Activated CD8-positive, alpha-beta memory T cell treated with anti-CD3 and anti-CD28 coated beads, Interleukin-2, amount 50 U/mL, for 1 hour (primary cell): Measurements from ENCODE around the gene ZFHX2.
"Not testable (repeated sequence)": the region's sequence is repeated elsewhere in the genome, so short reads cannot be mapped to it uniquely, and the experiment has no call there.

ENCODE experiments used
- DNase-seq: peaks from one replicate; pipeline ENCODE4 v3.0.0-alpha.2; 2020; ENCODE audit errors: extremely low read depth

The ZFHX2 gene

DNA sequence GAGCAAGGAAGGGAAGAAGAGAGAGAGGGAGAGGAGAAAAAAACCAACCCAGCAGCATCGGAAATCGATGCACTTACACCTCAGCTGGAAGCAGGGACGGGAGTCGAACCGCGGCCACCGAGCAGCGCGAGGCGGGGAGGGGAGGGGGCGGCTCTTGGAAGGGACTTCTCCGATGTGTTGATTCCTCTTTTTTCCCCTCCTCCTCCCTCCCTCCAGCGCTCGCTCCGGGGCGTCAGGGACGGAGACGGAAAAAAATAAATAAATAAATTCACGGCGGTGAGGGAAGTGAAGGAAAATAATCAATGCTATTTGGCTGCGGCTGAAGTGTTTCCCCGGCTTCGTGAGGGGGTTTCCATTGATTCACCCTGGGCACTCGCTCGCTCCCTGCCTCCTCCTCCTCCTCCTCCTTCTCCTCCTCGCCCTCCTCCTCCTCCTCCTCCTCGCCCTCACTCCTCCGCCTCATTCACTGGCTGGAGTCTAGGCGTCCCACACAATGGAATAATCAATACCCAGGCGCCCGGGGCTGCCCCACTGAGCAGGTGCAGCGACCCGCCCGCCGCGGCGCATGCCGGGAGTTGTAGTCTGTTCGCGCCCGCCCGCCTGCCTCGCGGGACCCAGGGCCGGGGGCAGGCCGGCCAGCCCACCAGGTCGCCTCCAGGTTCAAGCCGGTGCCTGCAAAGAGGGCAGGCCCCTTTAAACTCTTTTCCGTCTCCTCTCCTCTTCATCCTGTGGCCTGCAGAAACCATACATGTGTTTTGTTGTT, at the start of gene ZFHX2:
ZFHX2 (minus strand) TSS at position 500 of the 763 bp plus-strand sequence. CDS start 16,440 bp downstream, outside the sequence.
- peak; percentile 31 for DNase-seq

DNA sequence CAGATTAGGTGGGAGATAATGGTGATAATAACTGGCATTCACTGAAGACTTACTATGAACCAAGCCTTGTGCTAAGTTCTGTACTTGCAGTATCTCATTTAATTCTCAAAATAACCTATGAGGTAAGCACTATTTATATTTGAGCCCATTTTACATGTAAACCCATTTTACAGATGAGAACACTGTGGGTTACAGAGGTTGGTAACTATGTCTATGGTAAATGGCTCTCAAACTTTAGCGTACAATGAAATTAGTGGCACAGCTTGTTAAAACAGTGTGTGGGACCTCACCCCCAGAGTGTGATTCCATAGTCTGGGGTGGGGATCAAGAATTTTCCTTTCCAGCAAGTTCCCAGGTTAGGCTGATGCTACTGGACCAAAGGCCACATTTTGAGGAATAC, 49.2 kb upstream of the ZFHX2 start:
- DNase-seq: no peak

DNA sequence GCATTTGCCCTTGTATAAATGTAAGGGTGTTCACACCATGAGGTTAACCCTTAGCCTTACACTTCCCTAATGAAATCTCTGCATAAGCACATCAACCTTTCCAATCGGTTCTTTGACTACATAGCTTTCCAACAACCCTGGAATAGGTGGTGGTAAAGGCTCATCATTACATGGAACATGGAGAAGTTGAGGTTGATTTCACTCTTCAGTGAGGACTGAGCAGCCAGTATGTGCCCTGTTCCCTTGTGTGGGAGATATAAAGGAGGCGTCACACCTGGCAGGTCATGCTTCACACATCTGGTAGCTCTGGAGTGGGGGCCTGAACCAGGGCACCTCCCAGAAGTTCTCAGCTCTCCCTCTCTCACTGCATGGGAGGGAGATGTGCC, 48.8 kb upstream of the ZFHX2 start:
- DNase-seq: no peak

DNA sequence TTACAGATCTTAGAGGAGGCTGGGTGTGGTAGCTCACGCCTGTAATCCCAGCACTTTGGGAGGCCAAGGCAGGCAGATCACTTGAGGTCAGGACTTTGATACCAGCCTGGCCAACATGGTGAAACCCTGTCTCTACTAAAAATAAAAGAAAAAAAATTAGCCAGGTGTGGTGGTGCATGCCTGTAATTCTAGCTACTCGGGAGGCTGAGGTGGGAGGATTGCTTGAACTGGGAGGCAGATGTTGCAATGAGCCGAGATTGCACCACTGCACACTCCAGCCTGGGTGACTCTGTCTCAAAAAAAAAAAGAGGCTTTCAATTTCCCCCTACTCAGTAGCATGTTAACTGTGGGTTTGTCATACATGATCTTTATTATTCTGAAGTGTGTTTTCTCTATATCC, 42.6 kb upstream of the ZFHX2 start:
- not testable (repeated sequence) for DNase-seq

DNA sequence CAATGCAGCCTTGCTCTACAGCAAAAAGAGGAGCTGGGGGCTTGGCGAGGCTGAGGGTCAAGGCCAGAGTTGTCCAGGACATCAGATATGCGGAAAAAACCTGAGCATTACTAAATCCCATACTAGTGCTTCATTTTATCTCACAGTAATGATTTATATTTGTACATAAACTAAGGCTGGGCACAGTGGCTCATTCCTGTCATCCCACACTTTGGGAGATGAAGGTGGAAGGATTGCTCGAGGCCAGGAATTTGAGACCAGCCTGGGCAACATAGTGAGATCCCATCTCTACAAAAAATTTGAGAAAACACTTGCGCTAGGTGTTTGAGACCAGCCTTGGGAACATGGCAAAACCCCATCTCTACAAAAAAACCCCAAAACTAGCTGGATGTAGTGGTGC, 38.6 kb upstream of the ZFHX2 start:
- no peak for DNase-seq

DNA sequence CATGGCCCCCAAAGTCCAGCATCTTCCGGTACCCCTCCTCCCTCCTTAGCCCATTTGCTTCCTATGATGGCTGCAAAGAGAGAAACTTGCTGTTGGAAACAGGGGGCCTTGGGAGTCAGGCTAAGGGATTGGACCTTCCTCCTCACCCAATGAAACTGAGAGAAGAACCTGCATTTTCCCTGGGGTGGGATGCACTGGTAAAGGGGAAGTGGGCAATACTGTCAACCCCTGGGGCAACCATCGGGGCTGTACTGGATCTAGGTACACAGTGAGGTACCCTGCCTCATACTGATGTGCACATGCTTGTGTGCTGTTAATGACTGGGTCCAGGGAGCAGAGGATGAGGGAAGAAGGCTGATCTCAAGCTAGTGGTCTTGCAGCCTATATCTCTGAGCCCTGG, 38.0 kb upstream of the ZFHX2 start:
- DNase-seq: no peak

DNA sequence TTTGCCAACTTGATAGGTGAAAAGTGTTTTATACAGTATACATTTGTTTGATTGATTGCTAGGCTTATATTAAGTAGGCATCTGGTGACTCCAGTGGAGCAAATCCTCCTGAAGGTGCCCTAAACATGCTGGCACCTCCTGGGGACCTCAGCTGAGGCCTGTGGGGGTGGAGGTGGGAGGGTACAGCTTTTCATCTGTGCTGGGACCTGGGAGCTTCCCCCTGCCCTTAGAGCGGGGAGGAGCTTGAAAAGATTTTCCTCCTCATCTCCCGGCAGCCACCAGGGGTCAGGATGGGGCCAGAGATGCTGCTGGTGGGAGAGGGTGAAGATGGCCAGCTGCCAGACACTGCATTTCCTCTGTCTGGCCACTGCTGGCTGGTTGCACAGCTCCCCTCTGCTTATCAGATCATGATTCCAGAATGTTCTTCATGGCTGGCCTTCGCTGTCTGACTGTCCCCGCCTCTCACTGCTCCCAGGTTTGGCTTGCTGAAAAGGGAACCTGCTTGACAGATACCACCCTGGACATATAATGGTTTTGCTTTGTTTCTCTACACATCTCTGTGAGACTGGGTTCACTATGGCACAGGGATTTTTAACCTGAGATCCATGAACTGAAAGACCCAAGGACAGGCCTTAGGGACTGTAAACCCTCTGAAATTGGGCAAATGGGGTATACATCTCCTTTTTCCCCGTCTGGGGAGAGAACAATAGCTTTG, 37.5 kb upstream of the ZFHX2 start:
- DNase-seq: peak; percentile 55

DNA sequence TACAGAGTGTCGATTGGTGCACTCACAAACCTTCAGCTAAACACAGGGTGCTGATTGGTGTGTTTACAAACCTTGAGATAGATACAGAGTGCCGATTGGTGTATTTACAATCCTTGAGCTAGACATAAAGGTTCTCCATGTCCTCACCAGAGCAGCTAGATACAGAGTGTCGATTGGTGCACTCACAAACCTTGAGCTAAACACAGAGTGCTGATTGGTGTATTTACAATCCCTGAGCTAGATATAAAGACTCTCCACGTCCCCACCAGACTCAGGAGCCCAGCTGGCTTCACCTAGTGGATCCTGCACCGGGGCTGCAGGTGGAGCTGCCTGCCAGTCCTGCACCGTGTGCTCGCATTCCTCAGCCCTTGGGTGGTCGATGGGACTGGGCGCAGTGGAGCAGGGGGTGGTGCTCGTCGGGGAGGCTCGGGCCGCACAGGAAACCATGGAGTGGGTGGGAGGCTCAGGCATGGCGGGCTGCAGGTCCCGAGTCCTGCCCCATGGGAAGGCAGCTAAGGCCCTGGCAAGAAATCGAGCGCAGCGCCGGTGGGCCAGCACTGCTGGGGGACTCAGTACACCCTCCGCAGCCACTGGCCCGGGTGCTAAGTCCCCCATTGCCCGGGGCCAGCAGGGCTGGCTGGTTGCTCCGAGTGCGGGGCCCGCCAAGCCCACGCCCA, 33.1 kb upstream of the ZFHX2 start:
- DNase-seq: not testable (repeated sequence)

DNA sequence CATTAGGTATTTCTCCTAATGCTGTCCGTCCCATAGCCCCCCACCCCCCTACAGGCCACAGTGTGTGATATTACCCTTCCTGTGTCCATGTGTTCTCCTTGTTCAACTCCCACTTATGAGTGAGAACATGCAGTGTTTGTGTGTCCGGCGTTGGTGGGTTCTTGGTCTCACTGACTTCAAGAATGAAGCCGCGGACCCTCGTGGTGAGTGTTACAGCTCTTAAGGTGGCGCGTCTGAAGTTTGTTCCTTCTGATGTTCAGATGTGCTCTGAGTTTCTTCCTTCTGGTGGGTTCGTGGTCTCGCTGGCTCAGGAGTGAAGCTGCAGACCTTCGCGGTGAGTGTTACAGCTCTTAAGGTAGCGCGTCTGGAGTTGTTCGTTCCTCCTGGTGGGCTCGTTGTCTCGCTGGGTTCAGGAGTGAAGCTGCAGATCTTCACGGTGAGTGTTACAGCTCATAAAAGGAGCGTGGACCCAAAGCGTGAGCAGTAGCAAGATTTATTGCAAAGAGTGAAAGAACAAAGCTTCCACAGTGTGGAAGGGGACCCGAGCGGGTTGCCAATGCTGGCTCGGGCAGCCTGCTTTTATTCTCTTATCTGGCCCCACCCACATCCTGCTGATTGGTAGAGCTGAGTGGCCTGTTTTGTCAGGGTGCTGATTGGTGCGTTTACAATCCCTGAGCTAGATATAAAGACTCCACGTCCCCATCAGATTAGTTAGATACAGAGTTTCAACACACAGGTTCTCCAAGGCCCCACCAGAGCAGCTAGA, 32.4 kb upstream of the ZFHX2 start:
- DNase-seq: not testable (repeated sequence)

DNA sequence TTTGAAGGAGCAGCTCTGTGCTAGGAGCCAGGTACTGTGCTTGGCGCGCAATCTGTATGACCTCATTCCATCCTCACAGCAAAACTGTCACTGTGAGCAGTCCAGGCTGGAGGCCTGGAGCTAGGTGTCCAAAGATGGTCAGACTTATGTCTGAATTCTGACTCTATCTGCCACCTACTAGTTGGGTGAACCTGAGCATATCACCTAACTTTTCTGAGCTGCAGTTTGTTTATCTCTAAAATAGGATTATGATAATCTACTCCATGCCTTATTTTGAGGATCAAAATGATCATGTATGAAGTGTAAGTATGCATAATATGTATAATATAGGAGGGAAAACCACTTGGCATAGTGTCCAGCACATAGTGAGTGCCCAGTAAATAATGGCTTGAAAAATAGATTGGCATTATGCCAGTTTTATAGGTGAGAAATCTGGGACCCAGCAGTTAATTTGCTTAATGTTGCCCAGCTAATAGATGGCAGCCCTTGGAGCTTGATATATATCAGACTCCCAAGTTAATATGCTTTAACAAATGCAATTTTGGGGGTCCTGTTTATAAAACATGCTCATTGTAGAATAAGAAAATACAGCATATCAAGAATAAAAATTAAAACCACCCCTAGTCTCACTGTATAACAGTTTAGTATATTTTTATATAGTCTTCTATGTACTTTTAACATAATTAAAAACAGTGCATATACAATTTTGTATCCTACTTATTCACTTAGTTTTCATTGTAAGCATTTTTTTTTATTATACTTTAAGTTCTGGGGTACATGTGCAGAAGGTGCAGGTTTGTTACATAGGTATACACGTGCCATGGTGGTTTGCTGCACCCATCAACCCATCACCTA, 31.6 kb upstream of the ZFHX2 start:
- DNase-seq: no peak

DNA sequence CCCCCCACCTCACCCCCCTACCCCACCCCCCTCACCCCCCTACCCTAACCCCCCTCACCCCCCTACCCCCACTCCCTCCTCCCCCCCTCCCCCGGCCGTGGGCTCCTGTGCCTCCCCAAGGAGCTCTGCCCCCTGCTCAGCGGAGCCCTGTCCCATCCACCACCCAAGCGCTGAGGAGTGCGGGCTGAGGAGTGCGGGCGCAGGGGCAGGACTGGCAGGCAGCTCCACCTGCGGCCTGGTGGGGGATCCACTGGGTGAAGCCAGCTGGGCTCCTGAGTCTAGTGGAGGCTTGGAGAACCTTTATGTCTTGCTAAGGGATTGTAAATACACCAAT, 29.4 kb upstream of the ZFHX2 start:
- no peak for DNase-seq

DNA sequence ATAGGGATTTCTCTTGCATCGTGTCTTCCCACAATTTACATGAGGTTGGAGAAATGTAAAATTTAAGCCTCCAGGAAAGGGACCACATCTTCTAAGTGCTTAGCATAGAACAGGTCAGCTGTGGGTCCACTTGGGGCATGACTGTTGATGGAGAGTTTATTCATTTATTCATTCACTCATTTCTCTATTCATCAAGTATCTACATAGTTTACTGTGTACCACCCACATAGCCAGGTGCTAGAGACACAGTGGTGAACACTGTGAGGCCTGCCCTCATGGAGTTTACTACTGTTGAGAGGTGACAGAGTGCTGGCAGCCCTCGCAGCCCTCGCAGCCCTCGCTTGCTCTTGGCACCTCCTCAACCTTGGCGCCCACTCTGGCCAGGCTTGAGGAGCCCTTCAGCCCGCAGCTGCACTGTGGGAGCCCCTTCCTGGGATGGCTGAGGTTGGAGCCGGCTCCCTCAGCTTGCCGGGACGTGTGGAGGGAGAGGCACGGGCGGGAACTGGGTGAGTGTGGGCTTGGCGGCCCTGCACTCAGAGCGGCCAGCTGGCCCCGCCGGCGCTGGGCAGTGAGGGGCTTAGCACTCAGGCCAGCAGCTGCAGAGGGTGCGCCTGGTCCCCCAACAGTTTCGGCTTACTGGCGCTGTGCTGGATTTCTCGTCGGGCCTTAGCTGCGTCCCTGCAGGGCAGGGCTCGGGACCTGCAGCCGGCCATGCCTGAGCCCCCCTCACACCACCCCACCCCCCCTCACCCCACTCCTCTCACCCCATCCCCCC, 28.8 kb upstream of the ZFHX2 start:
- DNase-seq: no peak

DNA sequence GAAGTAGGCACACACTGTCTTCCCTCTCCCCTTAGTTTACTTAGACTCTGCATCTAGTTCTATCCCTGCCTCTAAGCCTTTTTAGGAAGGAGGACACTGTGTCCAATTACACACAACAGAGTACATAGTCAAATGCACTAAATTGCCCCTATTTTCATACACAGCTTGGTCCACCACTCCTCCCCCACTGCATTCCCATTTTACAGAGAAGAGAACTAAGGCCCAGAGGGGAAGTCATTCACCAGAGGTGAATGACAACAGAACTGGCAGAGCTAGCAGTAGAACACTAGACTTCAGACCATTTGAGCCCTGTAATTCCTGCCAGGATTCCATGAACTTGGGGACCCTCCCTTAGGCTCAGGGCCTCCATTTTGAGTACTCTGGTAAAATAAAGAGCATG, 28.2 kb upstream of the ZFHX2 start:
- no peak for DNase-seq

DNA sequence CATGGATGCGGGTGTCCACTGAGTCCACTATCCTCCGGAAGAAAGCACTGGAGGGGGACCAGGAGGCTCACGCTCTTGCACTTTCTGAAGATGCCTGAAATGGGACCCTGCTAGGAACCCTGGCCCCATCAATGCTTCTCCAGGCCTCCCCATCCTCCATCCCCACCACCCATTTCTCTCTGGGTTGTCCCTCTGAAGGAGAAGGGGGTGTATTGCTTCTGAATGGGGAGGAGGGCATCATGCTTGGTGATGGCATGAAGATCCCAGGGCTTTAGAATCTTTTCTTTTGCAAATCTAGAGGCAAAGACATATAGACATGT, 27.7 kb upstream of the ZFHX2 start:
- DNase-seq: no peak

DNA sequence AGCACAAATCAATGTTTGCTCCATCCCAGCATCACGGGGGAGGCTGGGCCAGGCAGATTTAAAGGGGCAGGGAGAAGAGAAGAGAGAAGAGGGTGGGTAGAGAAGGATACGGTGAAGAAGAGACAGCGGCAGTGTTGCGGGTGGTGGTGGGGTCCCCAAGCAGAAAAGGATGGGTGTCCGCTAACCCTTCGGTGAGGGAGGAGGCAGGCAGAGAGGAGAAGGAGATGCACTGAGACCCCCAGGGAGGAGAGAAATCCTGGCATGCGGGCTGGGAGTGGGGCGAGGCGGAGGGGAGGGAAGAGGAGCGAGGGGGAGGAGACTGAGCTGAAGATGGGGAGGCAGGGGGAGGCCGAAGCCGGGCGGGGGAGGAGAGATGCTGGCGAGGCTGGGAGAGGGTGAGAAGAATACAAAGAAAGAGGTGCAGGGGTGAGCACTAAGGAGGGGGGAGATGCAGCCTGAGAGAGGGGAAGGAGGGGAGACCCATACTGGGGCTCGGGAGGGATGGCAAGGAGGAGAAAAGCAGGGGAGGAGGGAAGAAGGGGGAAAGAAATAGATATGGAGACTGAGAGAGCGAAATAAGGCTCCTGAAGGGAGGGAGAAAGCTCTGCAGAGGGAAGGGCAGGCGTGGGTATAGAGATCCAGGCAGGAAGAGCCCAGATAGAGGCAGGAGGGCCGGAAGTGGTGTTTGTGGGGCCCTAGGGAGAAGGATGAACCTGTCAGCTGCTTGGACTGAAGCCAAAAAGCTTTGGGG, 27.2 kb upstream of the ZFHX2 start, which contains the start of gene JPH4:
JPH4 (minus strand) TSS at position 231 of the 751 bp plus-strand sequence. CDS start 1,337 bp downstream, outside the sequence.
- no peak for DNase-seq

DNA sequence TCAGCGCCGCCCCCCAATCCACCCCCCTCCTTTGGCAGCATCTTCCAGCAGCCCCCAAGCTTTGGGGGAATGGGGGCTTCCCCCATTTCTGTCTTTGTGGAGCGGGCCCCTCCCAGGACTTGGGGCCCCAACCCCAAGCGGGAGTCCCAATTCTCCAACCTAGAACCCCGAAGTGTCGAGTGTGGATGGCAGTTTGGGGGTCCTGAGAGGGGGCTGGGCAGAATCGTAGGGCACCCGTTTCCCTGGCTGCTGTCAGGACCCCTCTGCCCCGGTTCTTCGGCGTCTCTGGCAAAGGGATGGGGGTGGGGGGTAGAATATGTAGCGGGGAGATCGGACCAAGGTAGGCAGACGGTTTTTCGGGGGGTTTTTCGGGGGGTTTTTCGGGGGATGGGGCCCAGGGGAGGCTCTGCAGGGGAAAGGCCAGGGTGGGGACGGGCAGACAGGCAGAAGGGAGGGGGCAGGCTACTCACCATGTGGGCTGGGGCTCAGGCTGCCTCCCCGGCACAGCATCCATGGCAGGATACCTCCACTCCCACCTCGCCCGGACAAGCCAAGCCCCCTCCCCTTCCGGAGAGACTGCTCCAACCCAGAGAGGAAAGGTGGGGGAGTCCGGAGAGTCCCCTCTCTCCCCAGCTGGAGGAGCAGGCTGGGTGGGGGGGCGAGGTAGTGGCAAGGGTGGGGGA, 26.3 kb upstream of the ZFHX2 start:
- no peak for DNase-seq

DNA sequence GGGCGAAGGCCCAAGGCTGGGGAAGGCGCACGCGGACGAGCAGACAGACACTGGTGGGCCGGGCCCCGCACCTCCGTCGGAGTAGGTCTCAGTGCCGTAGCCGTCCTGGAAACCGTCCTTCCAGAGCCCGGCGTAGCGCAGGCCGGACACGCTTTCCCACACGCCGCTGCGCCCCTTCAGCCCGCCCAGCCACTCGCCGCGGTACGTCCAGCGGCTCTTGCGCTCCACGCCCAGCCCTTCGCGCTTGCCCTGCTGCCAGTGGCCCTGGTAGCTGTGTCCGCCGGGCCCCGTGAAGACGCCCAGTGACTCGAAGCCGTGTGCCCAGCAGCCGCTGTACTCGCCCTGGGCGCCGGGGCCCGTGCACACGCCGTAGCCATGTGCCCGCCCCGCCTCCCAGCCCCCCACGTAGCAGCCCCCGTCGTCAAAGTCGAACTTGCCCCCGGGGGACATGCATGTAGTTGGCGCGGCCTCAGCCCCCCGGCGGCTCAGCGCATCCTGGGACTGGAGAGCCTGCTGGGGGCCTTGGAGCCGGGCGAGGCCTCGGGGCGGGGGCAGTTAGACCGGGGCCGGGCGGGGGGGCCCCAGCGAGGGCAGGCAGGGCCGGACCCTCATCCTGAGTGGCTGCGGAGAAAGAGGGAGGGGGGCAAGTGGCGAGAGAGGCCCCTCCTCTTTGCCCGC, 25.6 kb upstream of the ZFHX2 start:
- DNase-seq: no peak

DNA sequence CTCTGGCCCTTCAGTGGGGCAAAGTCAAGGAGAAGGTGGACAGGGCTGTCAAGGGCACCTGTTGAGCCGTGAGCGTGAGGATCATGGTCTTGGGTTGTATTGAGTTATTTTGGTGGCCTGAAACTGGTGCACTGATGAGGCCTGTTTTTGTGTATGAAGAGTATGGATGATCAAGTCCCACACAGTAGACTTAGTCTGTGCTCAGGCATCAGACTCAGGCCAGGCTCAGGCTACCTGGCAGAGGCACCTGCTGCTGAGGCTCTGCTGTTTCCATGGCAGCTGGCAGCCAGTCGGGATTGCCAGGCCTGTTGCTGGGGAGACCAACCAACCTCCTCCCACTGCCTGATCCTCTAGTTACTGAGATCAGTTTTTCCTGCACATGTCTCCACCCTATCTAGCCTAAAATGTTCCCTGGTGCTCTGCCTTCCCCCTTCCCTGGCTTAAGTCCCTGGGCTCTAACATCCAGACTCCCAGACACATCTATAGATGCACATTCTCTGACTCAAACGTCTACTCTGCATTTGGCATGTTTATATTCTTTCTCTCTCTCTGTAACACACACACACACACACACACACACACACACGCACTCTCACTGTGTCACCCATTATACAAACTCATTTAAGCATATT, 21.9 kb upstream of the ZFHX2 start:
- no peak for DNase-seq
